Right hindlimb (tissue), 1 donor: Measurements from ENCODE around the gene PIAS1.
"Not testable (repeated sequence)": the region's sequence is repeated elsewhere in the genome, so short reads cannot be mapped to it uniquely, and the experiment has no call there.

Source experiments
- DNase-seq: peaks from one replicate; pipeline ENCODE4 v3.0.0-alpha.2; 2018

The PIAS1 gene

GRCh38 chr15:68130851-68131250, 76.7 kb downstream of the PIAS1 start:
- DNase-seq, result no peak

GRCh38 chr15:68137096-68137495, 83.0 kb downstream of the PIAS1 start:
- no peak for DNase-seq

DNA sequence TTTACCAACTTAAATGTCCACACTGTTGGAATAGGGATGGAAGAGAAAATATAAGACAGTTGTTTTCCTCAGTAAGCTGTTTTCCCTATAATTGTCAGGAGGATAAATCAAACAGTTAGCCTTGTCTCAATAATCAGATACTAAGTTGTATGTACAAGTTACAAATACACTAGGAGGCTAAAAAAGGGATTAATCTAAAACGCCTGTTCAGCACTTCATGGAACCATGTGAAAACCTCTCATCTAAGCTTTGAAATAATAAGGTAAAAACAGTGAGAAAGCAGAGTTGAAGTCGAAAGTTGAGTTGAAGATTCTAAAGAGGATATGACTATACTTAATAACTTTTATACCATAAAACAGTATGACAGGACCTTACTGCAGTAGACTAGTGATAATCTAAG, 89.0 kb downstream of the PIAS1 start:
- DNase-seq, result no peak

- DNase-seq, result no peak
Observed at GRCh38 chr15:68143785-68144184, 89.7 kb downstream of the PIAS1 start.

- DNase-seq, result no peak
Observed at GRCh38 chr15:68145706-68146105, 91.6 kb downstream of the PIAS1 start.

- no peak for DNase-seq
Observed at GRCh38 chr15:68148039-68148438, 93.9 kb downstream of the PIAS1 start.

DNA sequence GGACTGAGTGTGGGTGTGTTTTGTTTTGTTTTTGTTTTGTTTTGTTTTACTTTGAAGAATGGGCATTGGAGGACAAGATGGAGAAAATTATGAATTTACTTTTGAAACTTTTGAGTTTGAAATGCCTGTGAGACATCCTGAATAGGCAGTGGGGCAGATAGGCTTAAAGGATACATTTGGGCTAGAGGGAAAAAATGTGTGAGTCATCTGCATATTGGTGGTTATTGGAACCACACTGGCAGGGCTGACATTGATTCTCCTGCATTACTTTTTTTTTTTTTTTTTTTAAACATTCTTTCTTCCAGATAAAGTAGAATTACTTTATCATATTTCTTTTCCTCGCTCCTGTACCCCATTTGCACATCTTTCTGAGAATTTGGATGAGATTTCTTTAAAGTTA, 94.9 kb downstream of the PIAS1 start:
- DNase-seq, result no peak

- no peak for DNase-seq
Observed at GRCh38 chr15:68150187-68150586, 96.1 kb downstream of the PIAS1 start.

DNA sequence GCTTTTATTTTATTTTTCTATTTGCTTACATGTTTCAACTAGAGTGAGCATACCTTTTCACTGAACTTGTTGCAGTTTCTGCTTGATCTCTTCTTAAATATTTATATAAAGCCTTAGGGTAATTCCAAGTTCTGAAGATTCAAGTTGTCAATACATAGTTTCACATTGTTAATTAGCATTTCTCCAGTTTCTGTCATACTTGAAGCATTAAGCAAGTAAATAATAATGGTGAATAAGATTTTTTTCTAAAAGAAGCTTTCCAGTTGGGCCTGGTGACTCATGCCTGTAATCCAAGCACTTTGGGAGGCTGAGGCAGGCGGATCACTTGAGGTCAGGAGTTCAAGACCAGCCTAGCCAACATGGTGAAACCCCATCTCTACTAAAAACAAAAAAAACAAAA, 97.2 kb downstream of the PIAS1 start:
- no peak for DNase-seq

- no peak for DNase-seq
Observed at GRCh38 chr15:68152342-68152741, 98.2 kb downstream of the PIAS1 start.

GRCh38 chr15:68154923-68155559, 100.9 kb downstream of the PIAS1 start:
- peak; percentile 61 for DNase-seq

GRCh38 chr15:68157074-68157473, 103.0 kb downstream of the PIAS1 start:
- no peak for DNase-seq

DNA sequence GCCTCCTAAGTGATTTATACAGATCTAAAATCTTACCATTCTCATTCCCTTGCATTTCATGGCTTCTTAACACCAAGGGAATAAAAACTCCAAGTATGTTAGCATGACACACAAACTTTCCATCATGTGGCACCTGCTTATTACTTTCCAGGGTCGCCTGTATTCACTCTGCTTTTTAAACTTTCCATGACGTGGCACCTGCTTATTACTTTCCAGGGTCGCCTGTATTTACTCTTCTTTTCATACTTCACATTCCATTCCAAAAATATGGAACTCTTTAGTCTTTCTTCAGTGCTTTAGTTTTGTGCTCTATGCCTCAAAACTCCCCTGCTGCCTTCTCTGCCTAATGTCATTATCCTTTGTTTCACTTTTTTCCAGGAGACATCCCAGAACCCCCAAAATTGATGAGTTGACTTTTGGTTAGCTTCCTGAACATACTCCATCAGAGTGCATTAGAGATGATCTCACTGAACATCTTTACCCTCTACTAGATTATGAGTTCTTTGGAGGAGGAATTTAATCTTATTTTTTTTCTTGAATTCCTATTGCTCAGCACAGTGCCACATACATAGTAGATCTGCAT, 104.0 kb downstream of the PIAS1 start:
- DNase-seq, result no peak

DNA sequence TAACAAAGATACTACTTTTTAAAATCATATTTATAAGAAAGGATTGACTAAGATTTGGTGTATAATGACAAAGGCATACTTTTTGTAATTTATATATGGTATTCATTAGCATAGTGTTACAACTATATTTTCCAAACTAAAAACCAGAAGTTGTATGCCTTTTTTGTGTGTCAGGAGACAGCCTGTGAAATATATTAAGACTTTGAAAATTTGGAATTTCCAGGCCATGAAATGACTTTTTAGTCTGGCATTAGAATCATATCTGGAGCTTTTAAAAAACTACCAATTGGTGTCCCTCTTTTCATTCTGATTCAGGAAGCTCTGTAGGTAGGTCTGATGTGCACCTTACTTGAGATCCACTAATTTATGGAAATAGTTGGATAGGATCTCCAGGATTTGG, 109.1 kb downstream of the PIAS1 start:
- no peak for DNase-seq

- DNase-seq, result no peak
Observed at GRCh38 chr15:68166847-68167246, 112.7 kb downstream of the PIAS1 start.

- not testable (repeated sequence) for DNase-seq
Observed at GRCh38 chr15:68172037-68172436, 117.9 kb downstream of the PIAS1 start.

DNA sequence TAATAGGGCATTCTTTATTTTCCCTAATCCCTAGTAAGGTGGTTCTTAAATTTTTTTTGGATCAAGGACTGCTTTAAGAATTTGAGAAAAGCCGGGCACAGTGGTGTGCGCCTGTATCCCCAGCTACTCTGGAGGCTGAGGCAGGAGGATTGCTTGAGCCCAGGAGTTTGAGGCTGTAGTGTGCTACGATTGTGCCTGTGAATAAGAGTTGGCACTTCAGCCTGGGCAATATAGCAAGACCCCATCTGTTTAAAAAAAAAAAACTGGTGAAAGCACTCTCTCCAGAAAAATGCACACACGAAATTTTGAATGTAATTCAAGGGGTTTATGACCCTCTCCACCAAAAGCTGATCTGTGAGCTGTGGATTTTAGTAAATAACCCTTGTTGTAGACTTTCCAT, 119.0 kb downstream of the PIAS1 start:
- DNase-seq, result no peak

GRCh38 chr15:68175526-68175925, 121.4 kb downstream of the PIAS1 start:
- no peak for DNase-seq

GRCh38 chr15:68176601-68177000, 122.5 kb downstream of the PIAS1 start:
- DNase-seq, result no peak

DNA sequence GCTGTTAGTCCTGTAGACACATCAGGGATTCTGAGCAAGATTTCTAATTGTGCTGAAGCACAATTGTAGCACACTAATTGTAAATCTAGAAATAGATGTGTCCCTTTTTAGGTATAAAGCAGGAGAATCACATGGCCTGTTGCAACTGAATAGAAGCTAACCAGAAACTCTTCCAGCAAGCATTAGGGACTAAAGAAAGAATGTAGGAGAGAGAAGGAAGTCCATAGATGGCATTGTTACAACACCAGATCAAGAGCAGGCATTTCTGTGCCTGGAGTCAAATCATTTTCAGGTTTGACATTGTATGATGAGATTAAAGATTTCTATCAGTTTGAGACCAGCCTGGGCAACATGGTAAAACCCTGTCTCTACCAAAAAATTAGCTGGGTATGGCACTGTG, 123.6 kb downstream of the PIAS1 start:
- no peak for DNase-seq

DNA sequence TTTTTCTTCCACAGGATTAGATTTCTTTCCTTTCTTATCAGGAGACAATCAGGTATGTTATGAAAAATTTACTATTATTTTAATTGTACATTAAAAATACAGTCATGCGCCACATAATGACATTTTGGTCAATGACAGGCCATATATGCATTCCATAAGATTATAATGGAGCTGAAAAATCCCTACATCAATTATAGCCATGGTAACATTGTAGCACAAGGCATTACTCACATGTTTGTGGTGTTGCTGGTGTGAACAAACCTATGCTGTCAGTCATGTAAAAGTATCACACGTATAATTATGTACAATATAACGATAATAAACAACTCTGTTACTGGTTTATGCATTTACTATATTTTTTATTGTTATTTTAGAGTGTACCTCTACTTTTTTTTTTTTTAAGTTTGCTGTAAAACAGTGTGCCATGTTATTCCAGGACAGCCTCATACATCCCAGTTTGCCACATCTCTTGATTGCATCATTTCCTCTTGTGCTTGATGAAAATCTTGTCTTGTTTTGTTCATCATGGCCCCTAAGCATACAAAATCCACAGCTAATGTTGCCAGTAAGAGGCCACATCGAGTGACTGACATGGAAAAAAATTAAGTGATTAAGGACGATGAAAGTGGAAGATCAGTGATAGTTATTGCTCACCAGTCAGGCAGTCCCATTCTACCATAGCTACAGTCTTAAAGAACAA, 129.7 kb downstream of the PIAS1 start:
- no peak for DNase-seq

GRCh38 chr15:68184616-68185480, 130.7 kb downstream of the PIAS1 start:
- no peak for DNase-seq

DNA sequence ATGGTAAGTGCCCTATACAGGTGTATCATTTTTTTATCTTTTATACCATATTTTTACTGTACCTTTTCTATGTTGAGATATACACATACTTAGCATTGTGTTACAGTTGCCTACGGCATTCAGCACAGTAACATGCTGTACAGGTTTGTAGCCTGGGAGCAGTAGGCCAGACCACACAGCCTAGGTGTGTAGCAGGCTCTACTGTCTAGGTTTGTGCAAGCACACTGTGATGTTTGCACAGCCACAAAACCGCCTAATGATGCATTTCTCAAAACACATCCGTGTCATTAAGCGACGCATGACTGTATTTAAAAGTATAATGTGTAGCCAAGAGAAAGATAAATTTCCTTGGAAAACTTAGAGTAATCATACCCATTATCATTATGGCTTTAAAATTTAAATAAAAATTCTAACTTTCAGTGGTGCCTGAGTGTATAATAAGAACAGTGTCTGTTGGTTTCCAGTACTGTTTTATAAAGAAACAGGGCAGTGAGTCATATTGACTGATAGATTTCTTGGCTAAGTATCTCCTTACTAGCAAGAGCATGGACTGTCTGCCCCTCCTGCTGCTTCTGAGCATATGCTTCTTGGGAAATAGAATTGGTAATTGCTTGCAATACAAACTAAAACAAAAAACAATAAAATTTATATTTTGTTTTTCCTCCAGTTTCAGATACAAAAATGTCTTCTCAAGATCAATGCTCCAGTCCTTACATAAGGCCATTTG, 132.7 kb downstream of the PIAS1 start:
- DNase-seq, result no peak
